ENCODE measurements around the gene C17orf114.

Gene C17orf114

GRCh38 chr17:4807605-4808377 lies 5.7 kb upstream of the C17orf114 start:
- no peak overlapping the region for H3K27ac ChIP-seq (ENCODE audit: insufficient read depth, low read length, poor library complexity, severe bottlenecking)
- no peaks in the 10 kb centered on the region for H3K27me3 ChIP-seq (replicated peaks; ENCODE audit: control insufficient read depth, insufficient read depth, low read length, poor library complexity, severe bottlenecking)
- DNase-seq: no peak
- H3K9me3 ChIP-seq (ENCODE audit: control insufficient read depth, low read length): no peaks in the 10 kb centered on the region
- H3K4me1 ChIP-seq (ENCODE audit: control insufficient read depth, insufficient read depth, low read length, poor library complexity, severe bottlenecking): peaks cover 5% of the 10 kb centered on the region
- H3K4me3 ChIP-seq (ENCODE audit: insufficient read depth, low read depth, low read length, poor library complexity, severe bottlenecking): peak overlapping the region; percentile 75
- peaks cover 10% of the 10 kb centered on the region for H3K36me3 ChIP-seq (ENCODE audit: control insufficient read depth, insufficient read depth, low read length)

- Histone ChIP-seq H3K4me1 (ENCODE audit: control insufficient read depth, insufficient read depth, low read length, poor library complexity, severe bottlenecking) (peaks cover 5% of the 10 kb centered on the region), H3K27ac (ENCODE audit: insufficient read depth, low read length, poor library complexity, severe bottlenecking) (peak within 1 kb of the TSS; percentile 66), H3K27me3 (replicated peaks; ENCODE audit: control insufficient read depth, insufficient read depth, low read length, poor library complexity, severe bottlenecking) (no peaks in the 10 kb centered on the region), H3K36me3 (ENCODE audit: control insufficient read depth, insufficient read depth, low read length) (peaks cover 10% of the 10 kb centered on the region), H3K4me3 (ENCODE audit: insufficient read depth, low read depth, low read length, poor library complexity, severe bottlenecking) (peak within 1 kb of the TSS; percentile 75), H3K9me3 (ENCODE audit: control insufficient read depth, low read length) (no peaks in the 10 kb centered on the region)
- DNase-seq: peak; percentile 79 to 83 (median 79)
Observed at GRCh38 chr17:4806777-4807604, 4.9 kb upstream of the C17orf114 start, which contains the start of gene PLD2. Gene PLD2 (plus strand): TSS chr17:4807152. CDS start chr17:4807773, 621 bp downstream.

GRCh38 chr17:4806456-4806776 lies 4.3 kb upstream of the C17orf114 start:
- DNase-seq: no peak
- Histone ChIP-seq H3K4me1 (ENCODE audit: control insufficient read depth, insufficient read depth, low read length, poor library complexity, severe bottlenecking) (peaks cover 5% of the 10 kb centered on the region), H3K27me3 (replicated peaks; ENCODE audit: control insufficient read depth, insufficient read depth, low read length, poor library complexity, severe bottlenecking) (no peaks in the 10 kb centered on the region), H3K36me3 (ENCODE audit: control insufficient read depth, insufficient read depth, low read length) (peaks cover 10% of the 10 kb centered on the region), H3K27ac (ENCODE audit: insufficient read depth, low read length, poor library complexity, severe bottlenecking) (peak overlapping the region; percentile 57), H3K4me3 (ENCODE audit: insufficient read depth, low read depth, low read length, poor library complexity, severe bottlenecking) (peak overlapping the region; percentile 48), H3K9me3 (ENCODE audit: control insufficient read depth, low read length) (no peaks in the 10 kb centered on the region)

GRCh38 chr17:4800462-4801196 lies 1.5 kb downstream of the C17orf114 start:
- H3K4me3 ChIP-seq (ENCODE audit: insufficient read depth, low read depth, low read length, poor library complexity, severe bottlenecking): no peak overlapping the region
- H3K4me1 ChIP-seq (ENCODE audit: control insufficient read depth, insufficient read depth, low read length, poor library complexity, severe bottlenecking): no peaks in the 10 kb centered on the region
- peaks cover 17% of the 10 kb centered on the region for H3K36me3 ChIP-seq (ENCODE audit: control insufficient read depth, insufficient read depth, low read length)
- H3K9me3 ChIP-seq (ENCODE audit: control insufficient read depth, low read length): no peaks in the 10 kb centered on the region
- H3K27me3 ChIP-seq (replicated peaks; ENCODE audit: control insufficient read depth, insufficient read depth, low read length, poor library complexity, severe bottlenecking): no peaks in the 10 kb centered on the region
- no peak overlapping the region for H3K27ac ChIP-seq (ENCODE audit: insufficient read depth, low read length, poor library complexity, severe bottlenecking)
- DNase-seq: no peak

GRCh38 chr17:4796552-4796920 lies 5.6 kb downstream of the C17orf114 start:
- no peak for DNase-seq
- Histone ChIP-seq H3K27ac (ENCODE audit: insufficient read depth, low read length, poor library complexity, severe bottlenecking) (peak overlapping the region; percentile 74), H3K36me3 (ENCODE audit: control insufficient read depth, insufficient read depth, low read length) (peaks cover 17% of the 10 kb centered on the region), H3K4me3 (ENCODE audit: insufficient read depth, low read depth, low read length, poor library complexity, severe bottlenecking) (peak overlapping the region; percentile 68), H3K27me3 (replicated peaks; ENCODE audit: control insufficient read depth, insufficient read depth, low read length, poor library complexity, severe bottlenecking) (no peaks in the 10 kb centered on the region), H3K9me3 (ENCODE audit: control insufficient read depth, low read length) (no peaks in the 10 kb centered on the region), H3K4me1 (ENCODE audit: control insufficient read depth, insufficient read depth, low read length, poor library complexity, severe bottlenecking) (no peaks in the 10 kb centered on the region)

- peaks cover 17% of the 10 kb centered on the region for H3K36me3 ChIP-seq (ENCODE audit: control insufficient read depth, insufficient read depth, low read length)
- no peak for DNase-seq
- no peak overlapping the region for H3K4me3 ChIP-seq (ENCODE audit: insufficient read depth, low read depth, low read length, poor library complexity, severe bottlenecking)
- no peaks in the 10 kb centered on the region for H3K9me3 ChIP-seq (ENCODE audit: control insufficient read depth, low read length)
- no peak overlapping the region for H3K27ac ChIP-seq (ENCODE audit: insufficient read depth, low read length, poor library complexity, severe bottlenecking)
- H3K27me3 ChIP-seq (replicated peaks; ENCODE audit: control insufficient read depth, insufficient read depth, low read length, poor library complexity, severe bottlenecking): no peaks in the 10 kb centered on the region
- H3K4me1 ChIP-seq (ENCODE audit: control insufficient read depth, insufficient read depth, low read length, poor library complexity, severe bottlenecking): peaks cover 4% of the 10 kb centered on the region
Observed at GRCh38 chr17:4795168-4795567, 7.0 kb downstream of the C17orf114 start.

- H3K4me3 ChIP-seq (ENCODE audit: insufficient read depth, low read depth, low read length, poor library complexity, severe bottlenecking): peak overlapping the region; percentile 62
Observed at GRCh38 chr17:4790705-4791088, 11.4 kb downstream of the C17orf114 start.

GRCh38 chr17:4789951-4790704 lies 12.0 kb downstream of the C17orf114 start:
- Histone ChIP-seq H3K9me3 (ENCODE audit: control insufficient read depth, low read length) (no peaks in the 10 kb centered on the region), H3K27ac (ENCODE audit: insufficient read depth, low read length, poor library complexity, severe bottlenecking) (peak overlapping the region; percentile 77), H3K4me3 (ENCODE audit: insufficient read depth, low read depth, low read length, poor library complexity, severe bottlenecking) (peak overlapping the region; percentile 62), H3K36me3 (ENCODE audit: control insufficient read depth, insufficient read depth, low read length) (no peaks in the 10 kb centered on the region), H3K4me1 (ENCODE audit: control insufficient read depth, insufficient read depth, low read length, poor library complexity, severe bottlenecking) (peaks cover 20% of the 10 kb centered on the region), H3K27me3 (replicated peaks; ENCODE audit: control insufficient read depth, insufficient read depth, low read length, poor library complexity, severe bottlenecking) (peaks cover 15% of the 10 kb centered on the region)
- peak; percentile 59 to 68 (median 64) for DNase-seq

More at GRCh38 chr17:4790705-4791088, 11.4 kb downstream of the C17orf114 start:
- DNase-seq: no peak
- H3K4me1 ChIP-seq (ENCODE audit: control insufficient read depth, insufficient read depth, low read length, poor library complexity, severe bottlenecking): peaks cover 16% of the 10 kb centered on the region
- H3K27ac ChIP-seq (ENCODE audit: insufficient read depth, low read length, poor library complexity, severe bottlenecking): peak overlapping the region; percentile 77
- H3K36me3 ChIP-seq (ENCODE audit: control insufficient read depth, insufficient read depth, low read length): no peaks in the 10 kb centered on the region
- no peaks in the 10 kb centered on the region for H3K9me3 ChIP-seq (ENCODE audit: control insufficient read depth, low read length)
- peaks cover 11% of the 10 kb centered on the region for H3K27me3 ChIP-seq (replicated peaks; ENCODE audit: control insufficient read depth, insufficient read depth, low read length, poor library complexity, severe bottlenecking)

GRCh38 chr17:4789701-4789950 lies 12.5 kb downstream of the C17orf114 start:
- Histone ChIP-seq H3K4me1 (ENCODE audit: control insufficient read depth, insufficient read depth, low read length, poor library complexity, severe bottlenecking) (peaks cover 20% of the 10 kb centered on the region), H3K27me3 (replicated peaks; ENCODE audit: control insufficient read depth, insufficient read depth, low read length, poor library complexity, severe bottlenecking) (peaks cover 15% of the 10 kb centered on the region), H3K27ac (ENCODE audit: insufficient read depth, low read length, poor library complexity, severe bottlenecking) (peak overlapping the region; percentile 77), H3K36me3 (ENCODE audit: control insufficient read depth, insufficient read depth, low read length) (no peaks in the 10 kb centered on the region), H3K4me3 (ENCODE audit: insufficient read depth, low read depth, low read length, poor library complexity, severe bottlenecking) (peak overlapping the region; percentile 62), H3K9me3 (ENCODE audit: control insufficient read depth, low read length) (no peaks in the 10 kb centered on the region)
- DNase-seq: no peak
